GM12873 (cell line): Measurements from ENCODE around the gene TPST2.

Experiments
- TF ChIP-seq, protein P1 (sequence below): IDR thresholded peaks from 2 replicates; pipeline ENCODE4 v1.5.1; 2012; ENCODE audit warnings: low read depth, mild to moderate bottlenecking, moderate library complexity, low read length, control low read depth; ENCODE audit not compliant: insufficient read depth; ENCODE audit errors: missing control alignments

TPST2 gene

DNA sequence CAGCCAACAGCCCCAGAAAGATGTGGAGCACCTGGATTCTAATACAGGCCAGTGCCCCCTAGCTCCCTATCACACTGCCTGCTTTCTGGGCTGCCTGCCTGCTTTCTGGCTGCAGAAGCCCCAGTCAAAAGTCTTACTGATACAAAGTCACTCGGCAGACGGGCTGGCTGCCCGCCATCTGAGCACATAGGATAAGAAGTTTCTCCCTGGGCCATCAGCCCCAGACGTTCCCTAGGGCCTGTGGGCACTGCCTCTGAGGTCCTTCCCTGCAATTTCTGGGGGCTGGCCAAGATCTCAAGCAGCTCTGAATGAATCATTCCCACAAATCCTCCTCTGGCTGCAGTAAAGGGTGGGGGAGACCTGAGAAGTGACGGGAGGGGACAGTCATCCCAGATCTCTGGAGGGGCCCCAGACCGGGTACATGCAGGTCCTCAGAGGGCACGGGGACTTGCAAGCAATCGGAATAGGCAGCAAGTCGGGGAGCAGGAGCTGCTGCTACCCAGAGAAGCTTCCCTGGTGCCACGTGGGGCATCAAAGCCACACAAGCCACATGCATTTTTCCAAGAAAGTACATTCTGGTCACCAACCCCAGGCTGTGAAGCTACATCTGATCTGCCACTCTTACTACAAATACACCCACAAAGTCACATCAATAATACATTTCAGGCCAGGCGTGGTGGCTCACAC lies 4.7 kb downstream of the TPST2 start:
- TF ChIP-seq, protein P1, sequence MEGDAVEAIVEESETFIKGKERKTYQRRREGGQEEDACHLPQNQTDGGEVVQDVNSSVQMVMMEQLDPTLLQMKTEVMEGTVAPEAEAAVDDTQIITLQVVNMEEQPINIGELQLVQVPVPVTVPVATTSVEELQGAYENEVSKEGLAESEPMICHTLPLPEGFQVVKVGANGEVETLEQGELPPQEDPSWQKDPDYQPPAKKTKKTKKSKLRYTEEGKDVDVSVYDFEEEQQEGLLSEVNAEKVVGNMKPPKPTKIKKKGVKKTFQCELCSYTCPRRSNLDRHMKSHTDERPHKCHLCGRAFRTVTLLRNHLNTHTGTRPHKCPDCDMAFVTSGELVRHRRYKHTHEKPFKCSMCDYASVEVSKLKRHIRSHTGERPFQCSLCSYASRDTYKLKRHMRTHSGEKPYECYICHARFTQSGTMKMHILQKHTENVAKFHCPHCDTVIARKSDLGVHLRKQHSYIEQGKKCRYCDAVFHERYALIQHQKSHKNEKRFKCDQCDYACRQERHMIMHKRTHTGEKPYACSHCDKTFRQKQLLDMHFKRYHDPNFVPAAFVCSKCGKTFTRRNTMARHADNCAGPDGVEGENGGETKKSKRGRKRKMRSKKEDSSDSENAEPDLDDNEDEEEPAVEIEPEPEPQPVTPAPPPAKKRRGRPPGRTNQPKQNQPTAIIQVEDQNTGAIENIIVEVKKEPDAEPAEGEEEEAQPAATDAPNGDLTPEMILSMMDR: no peak

DNA sequence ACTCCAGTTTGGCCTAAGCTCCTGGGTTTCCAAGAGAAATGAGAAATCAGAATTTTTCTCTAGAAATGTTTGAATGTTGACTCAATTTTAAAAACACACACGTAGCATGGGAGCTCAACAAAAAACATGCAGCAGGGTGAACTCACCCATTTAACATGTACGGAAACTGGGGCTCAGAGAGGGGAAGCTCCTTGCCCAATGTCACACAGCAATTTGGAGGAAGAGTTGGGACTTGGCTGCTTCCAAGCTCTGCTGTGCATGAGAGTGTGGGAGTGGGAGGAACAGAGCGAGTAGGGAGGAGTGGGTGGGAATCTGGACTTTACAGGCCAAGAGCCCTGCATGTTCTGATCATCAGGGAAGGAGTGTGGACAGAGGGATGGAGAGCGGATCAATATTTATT lies 5.9 kb downstream of the TPST2 start:
- TF ChIP-seq, protein P1: no peak

DNA sequence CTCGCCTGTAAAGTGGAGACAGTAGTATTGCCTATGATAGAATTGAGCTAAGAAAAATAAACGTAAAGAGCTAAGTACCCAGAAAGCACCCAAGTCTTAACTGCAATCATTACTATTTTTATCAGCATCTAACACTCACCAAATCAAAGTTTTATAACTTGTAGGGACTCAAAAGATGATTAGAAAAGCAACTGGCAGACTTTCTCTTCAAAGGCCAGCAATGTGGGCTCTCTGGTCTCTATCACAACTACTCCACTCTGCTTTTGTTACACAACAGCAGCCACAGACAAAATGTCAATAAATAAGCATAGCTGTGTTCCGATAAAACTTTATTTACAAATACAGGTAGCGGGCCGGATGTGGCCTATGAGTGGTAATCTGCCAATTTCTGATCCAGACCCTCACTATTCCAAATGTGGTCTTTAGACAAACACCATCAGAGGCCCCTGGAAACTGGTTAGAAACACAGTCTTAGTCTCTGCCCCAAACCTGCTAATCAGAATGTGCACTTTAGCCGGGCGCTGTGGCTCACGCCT lies 8.2 kb downstream of the TPST2 start:
- TF ChIP-seq, protein P1: no peak

DNA sequence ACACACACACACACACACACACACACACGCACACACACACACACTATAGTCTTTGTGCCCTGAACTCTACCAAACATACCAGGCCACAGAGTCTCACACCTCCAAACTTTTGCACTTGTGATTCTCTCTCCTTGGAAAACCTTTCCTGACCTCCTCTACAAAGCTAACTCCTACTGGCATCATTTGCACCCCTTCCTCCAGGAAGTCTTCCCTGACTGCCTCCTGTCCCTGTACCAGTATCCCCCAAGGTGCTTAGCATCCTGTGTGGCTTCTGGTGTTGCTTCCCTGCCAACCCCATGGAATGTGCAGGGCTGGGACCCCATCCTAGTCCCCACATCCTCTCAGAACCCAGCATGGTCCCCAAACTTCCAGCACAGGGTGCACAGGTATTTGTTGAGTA lies 8.9 kb downstream of the TPST2 start:
- TF ChIP-seq, protein P1: no peak

DNA sequence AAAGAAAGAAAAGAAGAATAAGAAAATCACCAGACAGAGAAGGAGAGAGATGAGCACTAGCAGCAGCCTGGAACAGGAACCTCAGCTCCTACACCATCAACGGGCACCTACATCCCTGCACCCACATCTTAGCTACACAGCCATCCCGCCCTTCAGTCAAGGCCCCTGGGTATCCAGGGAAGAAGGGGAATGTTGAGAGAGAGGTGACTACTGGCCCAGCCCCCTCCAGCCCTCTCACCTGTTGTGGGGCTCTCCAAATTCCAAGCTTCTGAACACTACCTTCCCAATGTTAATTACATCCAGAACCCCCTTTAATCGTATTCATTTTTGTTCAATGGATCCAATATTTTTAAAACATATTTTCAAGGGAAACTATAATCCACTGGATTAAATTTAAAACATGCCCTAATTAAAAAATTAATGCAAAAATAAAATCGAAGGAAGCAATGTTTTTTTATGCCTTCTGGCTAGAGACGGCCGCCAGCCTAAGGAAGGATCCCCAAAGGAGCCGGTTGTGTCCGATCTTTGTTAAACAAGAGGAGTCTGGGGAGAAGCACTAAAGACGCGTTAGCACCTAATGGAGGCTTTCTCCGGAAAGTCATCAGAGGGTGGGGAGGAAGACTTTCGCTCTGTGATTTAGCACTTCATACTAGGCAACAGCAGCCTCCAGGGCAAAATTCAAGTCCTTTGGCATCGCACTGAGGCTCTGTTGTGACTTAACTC lies 9.5 kb downstream of the TPST2 start:
- TF ChIP-seq, protein P1: no peak

DNA sequence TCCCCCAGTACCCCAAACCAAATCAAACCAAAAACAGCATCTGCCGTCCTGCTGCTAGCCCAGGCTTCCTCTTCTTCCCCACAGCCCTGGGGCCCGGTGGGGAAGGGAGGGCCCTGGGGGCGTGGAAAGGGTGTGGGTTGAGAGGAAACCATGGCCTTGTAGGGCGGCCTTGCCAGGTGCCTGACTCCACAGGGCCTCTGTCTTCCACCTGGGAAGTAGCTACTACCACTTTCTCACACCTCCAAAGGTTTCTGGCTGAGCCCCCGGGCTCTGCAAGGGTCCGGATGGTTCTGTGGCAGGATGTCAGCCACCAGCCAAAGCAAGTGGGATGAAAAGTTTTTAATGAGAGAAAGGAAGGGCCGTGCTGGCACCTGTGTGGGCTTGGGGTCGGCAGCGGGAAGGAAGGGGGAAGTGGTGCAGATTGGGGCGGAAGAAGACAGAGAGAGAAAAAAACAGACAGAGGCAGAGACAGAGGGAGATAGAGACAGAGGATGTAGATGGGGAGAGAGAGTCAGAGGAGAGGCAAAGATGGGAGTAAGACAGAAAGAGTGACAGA lies 10.5 kb downstream of the TPST2 start:
- TF ChIP-seq, protein P1: no peak

DNA sequence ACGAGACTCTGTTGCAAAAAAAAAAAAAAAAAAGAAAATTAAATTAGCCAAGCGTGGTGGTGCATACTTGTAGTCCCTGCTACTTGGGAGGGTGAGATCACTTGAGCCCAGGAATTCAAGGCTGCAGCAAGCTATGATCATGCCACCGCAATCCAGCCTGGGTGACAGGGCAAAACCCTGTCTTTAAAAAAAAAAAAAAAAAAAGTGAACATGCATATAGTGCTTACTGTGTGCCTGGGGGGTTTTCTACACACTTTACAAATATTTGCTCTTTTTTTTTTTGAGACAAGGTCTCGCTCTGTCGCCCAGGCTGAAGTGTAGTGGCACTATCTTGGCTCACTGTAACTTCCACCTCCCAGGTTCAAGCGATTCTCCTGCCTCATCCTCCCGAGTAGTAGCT lies 12.9 kb downstream of the TPST2 start:
- TF ChIP-seq, protein P1: no peak
